ENCODE results near the gene DENND2C.

- TF ChIP-seq MAX (IDR thresholded peaks at IDR 0.05): no peak
- TF ChIP-seq MAFK (IDR thresholded peaks at IDR 0.05; ENCODE audit: partially characterized antibody): no peak
- no peak for TF ChIP-seq JUN (IDR thresholded peaks at IDR 0.05)
- no peak for TF ChIP-seq POLR2AphosphoS2 (conservative IDR thresholded peaks at IDR 0.05; ENCODE audit: low read length)
- TF ChIP-seq CTCF (IDR thresholded peaks at IDR 0.05): no peak
- TF ChIP-seq POLR2A (IDR thresholded peaks at IDR 0.05; ENCODE audit: low read length): no peak
- TF ChIP-seq RFX5 (IDR thresholded peaks at IDR 0.05): no peak
- no peak for TF ChIP-seq EP300 (IDR thresholded peaks at IDR 0.05)
- TF ChIP-seq KDM1A (IDR thresholded peaks at IDR 0.05; ENCODE audit: low read depth): no peak
- no peak for TF ChIP-seq EHF (CRISPR knock-in tag; IDR thresholded peaks at IDR 0.05)
- TF ChIP-seq FOXS1 (CRISPR knock-in tag; IDR thresholded peaks at IDR 0.05): no peak
- TF ChIP-seq CHD2 (IDR thresholded peaks at IDR 0.05; ENCODE audit: low read length, partially characterized antibody): no peak
- TF ChIP-seq ZFP36 (IDR thresholded peaks at IDR 0.05; ENCODE audit: borderline replicate concordance, partially characterized antibody): no peak
Observed at GRCh38 chr1:114696810-114697209, 27.0 kb upstream of the DENND2C start.
